PC-3 (cell line): ENCODE data around the gene ATP6V1G1. TPM values are rescaled to one million over a fixed set of nuclear protein-coding genes. Genes with fewer than 3 reads are reported as not detected.

Experiments used
- ATAC-seq: fragments of 200-7000 bp; cut with Tn5 transposase; 2 replicates; pipeline ENCODE4 v1.9.1; 2020; ENCODE audit warnings: mild to moderate bottlenecking, moderate library complexity
- BruUV-seq: library from RNA; stranded (reverse); fragments of 400-500 nt; replicated peaks from 2 replicates; lab custom pipeline; 2021; lab: Mats Ljungman, UMichigan
- CTCF ChIA-PET: fragments of 300-600 bp; sonication (Branson Sonifier 250); formaldehyde crosslinking; loops from one replicate; lab custom pipeline; 2022; ENCODE audit warnings: antibody characterized with exemption; lab: Charles Lee
- POLR2A ChIA-PET: fragments of 300-600 bp; sonication (Branson Sonifier 250); formaldehyde crosslinking; loops from one replicate; lab custom pipeline; 2022; ENCODE audit warnings: antibody characterized with exemption; ENCODE audit not compliant: unreplicated experiment; lab: Charles Lee
- DNase-seq: peaks from one replicate; pipeline ENCODE4 v3.0.0-alpha.2; 2015
- H2AFZ ChIP-seq: fragments of 300-600 bp; sonication (generic); 2 replicates; pipeline ENCODE4 v1.6.0; 2016; ENCODE audit warnings: antibody characterized with exemption, low read length
- H3F3A ChIP-seq: fragments of 300-600 bp; sonication (generic); one replicate; pipeline ENCODE4 v1.6.0; 2017; ENCODE audit warnings: antibody characterized with exemption, low read length, control low read depth, mild to moderate bottlenecking; ENCODE audit not compliant: unreplicated experiment
- H3K27ac ChIP-seq: fragments of 300-600 bp; sonication (generic); 2 replicates; pipeline ENCODE4 v1.5.1; 2016; ENCODE audit warnings: mild to moderate bottlenecking, low read length
- H3K27me3 ChIP-seq: fragments of 300-600 bp; sonication (generic); 2 replicates; pipeline ENCODE4 v1.6.1; 2016; ENCODE audit warnings: low read length, mixed read lengths
- H3K36me3 ChIP-seq: fragments of 300-600 bp; sonication (generic); 2 replicates; pipeline ENCODE4 v1.6.1; 2016; ENCODE audit warnings: low read depth, mixed run types, low read length, mixed read lengths
- H3K4me1 ChIP-seq: fragments of 300-600 bp; sonication (generic); 2 replicates; pipeline ENCODE4 v1.5.1; 2016; ENCODE audit warnings: low read length; ENCODE audit not compliant: insufficient read depth
- H3K4me2 ChIP-seq: fragments of 300-600 bp; sonication (generic); 2 replicates; pipeline ENCODE4 v1.6.0; 2016; ENCODE audit warnings: low read length
- H3K4me3 ChIP-seq: fragments of 300-600 bp; sonication (generic); 2 replicates; pipeline ENCODE4 v1.5.1; 2016; ENCODE audit warnings: mild to moderate bottlenecking, low read length, mixed read lengths
- H3K79me2 ChIP-seq: fragments of 300-600 bp; sonication (generic); 2 replicates; pipeline ENCODE4 v1.6.1; 2017; ENCODE audit warnings: low read length, mixed read lengths
- H3K9ac ChIP-seq: fragments of 300-600 bp; sonication (generic); 2 replicates; pipeline ENCODE4 v1.6.0; 2016; ENCODE audit warnings: mild to moderate bottlenecking, low read length
- H3K9me2 ChIP-seq: fragments of 300-600 bp; sonication (generic); replicated peaks from 2 replicates; pipeline ENCODE4 v1.6.1; 2016; ENCODE audit warnings: mixed run types, low read length, mixed read lengths
- H3K9me3 ChIP-seq: fragments of 300-600 bp; sonication (generic); 2 replicates; pipeline ENCODE4 v1.6.1; 2016; ENCODE audit warnings: low read length, mixed read lengths
- H4K20me1 ChIP-seq: fragments of 300-600 bp; sonication (generic); 2 replicates; pipeline ENCODE4 v1.6.1; 2016; ENCODE audit warnings: low read length, mixed read lengths
- EZH2 ChIP-seq: fragments of 300-600 bp; sonication (generic); IDR thresholded peaks from one replicate; pipeline ENCODE4 v1.6.1; 2017; ENCODE audit warnings: antibody characterized with exemption, mild to moderate bottlenecking, low read length; ENCODE audit not compliant: unreplicated experiment
- EZH2phosphoT487 ChIP-seq: fragments of 300-600 bp; sonication (generic); IDR thresholded peaks from 2 replicates; pipeline ENCODE4 v1.6.1; 2018; ENCODE audit warnings: mild to moderate bottlenecking, antibody characterized with exemption, low read length, borderline replicate concordance
- intact Hi-C: fragments of 100-400 bp; cut with micrococcal nuclease; formaldehyde crosslinking; loops from 2 replicates; pipeline ENCODE4 v1.9.0; 2023
- total RNA-seq: library from RNA; depleted of rRNA; stranded (reverse); fragments of >200 nt; gene quantifications from 2 replicates; pipeline ENCODE4 v1.2.3, GENCODE V29; 2014
- TF ChIP-seq, protein P1 (sequence below): fragments of 300-600 bp; sonication (generic); conservative IDR thresholded peaks from 2 replicates; pipeline ENCODE4 v1.5.1; 2017; ENCODE audit warnings: antibody characterized with exemption, low read depth, mild to moderate bottlenecking, low read length

Gene ATP6V1G1
- total RNA-seq, 1 experiment from 2014 or later, result 126 TPM

DNA sequence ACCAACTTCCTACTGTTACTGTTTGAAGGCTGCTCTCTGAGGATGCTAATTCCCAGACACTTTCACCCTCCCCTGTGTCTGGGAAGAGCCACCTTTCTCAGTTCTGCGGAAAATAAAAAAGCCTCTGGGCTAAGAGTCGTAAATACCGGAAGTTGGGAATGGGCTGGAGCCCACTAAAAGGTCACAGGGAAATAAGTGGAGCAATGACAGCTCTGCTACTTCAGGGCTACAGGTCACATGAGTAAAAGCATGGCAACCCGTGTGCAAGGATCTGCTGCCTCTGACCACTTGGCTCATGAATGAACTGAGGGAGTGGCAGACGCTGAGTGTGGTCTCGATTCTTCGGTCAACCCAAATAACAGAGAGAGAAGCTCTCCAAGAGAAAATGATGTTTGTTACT, 25.8 kb upstream of the ATP6V1G1 start:
- Histone ChIP-seq H3K27me3 (no peaks in the 10 kb centered on the region), H3K9me3 (no peaks in the 10 kb centered on the region), H3K9me2 (no peaks in the 10 kb centered on the region), H3K4me3 (no peak overlapping the region), H3K4me1 (peaks cover 12% of the 10 kb centered on the region), H3F3A (no peaks in the 10 kb centered on the region), H4K20me1 (no peaks in the 10 kb centered on the region), H3K27ac (no peak overlapping the region), H3K9ac (no peak overlapping the region), H3K4me2 (no peak overlapping the region), H3K79me2 (no peaks in the 10 kb centered on the region), H3K36me3 (no peaks in the 10 kb centered on the region), H2AFZ (no peak overlapping the region)
- ChIA-PET CTCF (no interaction called here), POLR2A (no interaction called here)
- no TSS peak for BruUV-seq
- DNase-seq (no peak), ATAC-seq (no peak)
- TF ChIP-seq, protein P1, sequence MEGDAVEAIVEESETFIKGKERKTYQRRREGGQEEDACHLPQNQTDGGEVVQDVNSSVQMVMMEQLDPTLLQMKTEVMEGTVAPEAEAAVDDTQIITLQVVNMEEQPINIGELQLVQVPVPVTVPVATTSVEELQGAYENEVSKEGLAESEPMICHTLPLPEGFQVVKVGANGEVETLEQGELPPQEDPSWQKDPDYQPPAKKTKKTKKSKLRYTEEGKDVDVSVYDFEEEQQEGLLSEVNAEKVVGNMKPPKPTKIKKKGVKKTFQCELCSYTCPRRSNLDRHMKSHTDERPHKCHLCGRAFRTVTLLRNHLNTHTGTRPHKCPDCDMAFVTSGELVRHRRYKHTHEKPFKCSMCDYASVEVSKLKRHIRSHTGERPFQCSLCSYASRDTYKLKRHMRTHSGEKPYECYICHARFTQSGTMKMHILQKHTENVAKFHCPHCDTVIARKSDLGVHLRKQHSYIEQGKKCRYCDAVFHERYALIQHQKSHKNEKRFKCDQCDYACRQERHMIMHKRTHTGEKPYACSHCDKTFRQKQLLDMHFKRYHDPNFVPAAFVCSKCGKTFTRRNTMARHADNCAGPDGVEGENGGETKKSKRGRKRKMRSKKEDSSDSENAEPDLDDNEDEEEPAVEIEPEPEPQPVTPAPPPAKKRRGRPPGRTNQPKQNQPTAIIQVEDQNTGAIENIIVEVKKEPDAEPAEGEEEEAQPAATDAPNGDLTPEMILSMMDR, result no peak
- TF ChIP-seq EZH2, result no peak
- TF ChIP-seq EZH2phosphoT487, result no peak
- intact Hi-C loops, result no loop called here

DNA sequence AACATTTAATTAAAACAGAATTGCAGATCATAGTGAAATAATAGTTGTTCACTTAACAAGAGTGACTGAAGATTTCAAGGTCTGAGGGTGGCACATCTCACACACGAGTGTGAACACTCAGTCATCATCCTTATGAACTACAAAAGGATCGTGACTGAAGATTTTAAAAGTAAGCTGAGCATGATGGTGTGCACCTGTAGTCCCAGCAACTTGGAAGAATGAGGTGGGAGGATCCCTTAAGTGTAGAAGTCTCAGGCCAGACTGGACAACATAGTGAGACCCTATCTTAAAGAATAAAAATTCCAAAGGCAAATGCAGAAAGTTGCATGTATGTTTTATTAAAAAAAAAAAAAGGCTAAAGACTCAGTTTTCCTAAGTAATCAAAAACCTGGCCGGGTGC, 22.4 kb upstream of the ATP6V1G1 start:
- no peaks in the 10 kb centered on the region for H4K20me1 ChIP-seq
- no peaks in the 10 kb centered on the region for H3K27me3 ChIP-seq
- H3K4me1 ChIP-seq, result no peaks in the 10 kb centered on the region
- no peak for ATAC-seq
- H3K79me2 ChIP-seq, result no peaks in the 10 kb centered on the region
- DNase-seq, result no peak
- H3K4me3 ChIP-seq, result no peak overlapping the region
- no peak overlapping the region for H3K9ac ChIP-seq
- no peak overlapping the region for H3K4me2 ChIP-seq
- no peaks in the 10 kb centered on the region for H3K9me2 ChIP-seq
- TF ChIP-seq EZH2, result no peak
- TF ChIP-seq EZH2phosphoT487, result no peak
- TF ChIP-seq, protein P1, result no peak
- H2AFZ ChIP-seq, result no peak overlapping the region
- no peak overlapping the region for H3K27ac ChIP-seq
- POLR2A ChIA-PET, result no interaction called here
- intact Hi-C loops, result no loop called here
- no peaks in the 10 kb centered on the region for H3K9me3 ChIP-seq
- no TSS peak for BruUV-seq
- no peaks in the 10 kb centered on the region for H3K36me3 ChIP-seq
- no peaks in the 10 kb centered on the region for H3F3A ChIP-seq
- CTCF ChIA-PET, result no interaction called here

DNA sequence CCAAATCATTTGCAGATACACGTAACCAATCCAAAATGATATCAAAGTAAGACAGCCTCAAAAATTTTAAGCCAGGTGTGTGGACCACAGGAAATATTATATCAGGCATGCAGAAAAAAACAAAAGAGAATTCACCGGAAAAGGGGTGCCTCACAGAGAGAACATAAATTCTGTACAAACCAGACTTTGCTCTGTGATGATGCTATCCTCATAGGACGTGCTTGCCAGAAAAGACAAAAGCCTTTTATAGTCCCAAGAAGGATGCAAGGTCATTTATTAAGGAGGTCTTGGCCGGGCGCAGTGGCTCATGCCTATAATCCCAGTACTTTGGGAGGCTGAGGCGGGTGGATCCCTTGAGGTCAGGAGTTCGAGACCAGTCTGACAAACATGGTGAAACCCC, 16.8 kb upstream of the ATP6V1G1 start:
- H3K79me2 ChIP-seq, result no peaks in the 10 kb centered on the region
- BruUV-seq, result no TSS peak
- no peak overlapping the region for H3K27ac ChIP-seq
- no peaks in the 10 kb centered on the region for H3F3A ChIP-seq
- DNase-seq (no peak), ATAC-seq (no peak)
- no peaks in the 10 kb centered on the region for H3K9me2 ChIP-seq
- no peaks in the 10 kb centered on the region for H3K27me3 ChIP-seq
- intact Hi-C loops, result no loop called here
- no peak overlapping the region for H2AFZ ChIP-seq
- H3K36me3 ChIP-seq, result no peaks in the 10 kb centered on the region
- H3K4me1 ChIP-seq, result no peaks in the 10 kb centered on the region
- ChIA-PET CTCF (no interaction called here), POLR2A (no interaction called here)
- no peak overlapping the region for H3K4me2 ChIP-seq
- TF ChIP-seq, protein P1, result no peak
- TF ChIP-seq EZH2phosphoT487 (no peak), EZH2 (no peak)
- no peak overlapping the region for H3K4me3 ChIP-seq
- no peaks in the 10 kb centered on the region for H3K9me3 ChIP-seq
- no peaks in the 10 kb centered on the region for H4K20me1 ChIP-seq
- no peak overlapping the region for H3K9ac ChIP-seq
